Stimulated activated CD4-positive, alpha-beta T cell treated with anti-CD3 and anti-CD28 coated beads, TNF-alpha, amount 100 ng/mL, for 48 hours (primary cell): Measurements from ENCODE around the gene UNG.

Experiments used
- DNase-seq, 3 donors: peaks; one replicate each; pipeline ENCODE4 v3.0.0-alpha.2; 2020; ENCODE audit warnings: low read depth in 3 of 3

Gene UNG

DNA sequence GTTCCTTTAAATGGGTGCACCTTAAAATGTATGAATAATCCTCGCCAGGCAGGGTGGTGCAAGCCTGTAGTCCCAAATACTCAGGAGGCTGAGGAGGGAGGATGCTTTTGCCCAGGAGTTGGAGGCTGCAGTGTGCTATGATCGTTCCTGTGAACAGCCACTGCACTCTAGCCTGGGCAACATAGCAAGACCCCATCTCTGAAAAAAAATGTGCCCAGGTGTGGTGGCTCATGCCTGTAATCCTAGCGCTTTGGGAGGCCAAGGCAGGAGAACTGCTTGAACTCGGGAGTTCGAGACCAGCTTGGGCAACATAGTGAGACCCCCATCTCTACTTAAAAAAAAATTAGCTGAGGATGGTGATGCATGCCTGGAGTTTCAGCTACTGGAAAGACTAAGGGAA, 58.6 kb downstream of the UNG start:
- no peak for DNase-seq

DNA sequence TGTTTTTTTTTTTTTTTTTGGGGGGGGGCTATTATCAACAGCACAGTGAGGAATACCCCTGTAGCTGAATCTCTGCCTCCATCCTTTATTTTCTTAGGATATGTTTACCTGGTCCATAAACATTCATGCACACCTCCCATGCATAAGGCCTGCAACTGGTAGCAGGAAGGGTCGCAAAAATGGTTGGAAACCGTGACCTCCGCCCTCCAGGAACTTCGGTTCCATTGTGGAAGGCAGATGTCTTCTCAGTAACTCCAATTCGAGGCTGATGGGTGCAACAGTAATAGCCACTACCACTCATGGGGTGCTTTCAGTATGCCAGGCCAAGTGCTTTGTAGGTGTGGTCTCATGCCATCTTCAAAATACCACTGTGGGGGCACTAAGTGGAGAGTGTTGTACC, 59.2 kb downstream of the UNG start:
- DNase-seq = no peak

DNA sequence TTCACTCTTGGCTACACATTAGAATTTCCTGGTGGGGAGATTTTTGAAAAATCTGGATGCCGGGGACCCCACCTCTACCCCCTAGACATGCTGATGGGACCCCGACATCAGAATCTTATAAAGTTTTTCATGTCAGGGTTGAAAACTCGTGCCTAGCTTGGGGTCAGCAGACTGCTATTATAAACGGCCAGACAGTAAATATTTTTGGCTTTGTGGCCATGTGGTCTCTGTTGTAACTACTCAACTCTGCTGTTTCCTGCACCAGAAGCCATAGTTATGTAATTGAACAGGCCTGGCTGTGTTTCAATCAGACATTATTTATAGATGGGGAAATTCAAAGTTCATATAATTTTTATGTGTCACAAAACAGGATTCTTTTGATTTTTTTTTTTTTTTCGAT, 60.6 kb downstream of the UNG start:
- DNase-seq = no peak

DNA sequence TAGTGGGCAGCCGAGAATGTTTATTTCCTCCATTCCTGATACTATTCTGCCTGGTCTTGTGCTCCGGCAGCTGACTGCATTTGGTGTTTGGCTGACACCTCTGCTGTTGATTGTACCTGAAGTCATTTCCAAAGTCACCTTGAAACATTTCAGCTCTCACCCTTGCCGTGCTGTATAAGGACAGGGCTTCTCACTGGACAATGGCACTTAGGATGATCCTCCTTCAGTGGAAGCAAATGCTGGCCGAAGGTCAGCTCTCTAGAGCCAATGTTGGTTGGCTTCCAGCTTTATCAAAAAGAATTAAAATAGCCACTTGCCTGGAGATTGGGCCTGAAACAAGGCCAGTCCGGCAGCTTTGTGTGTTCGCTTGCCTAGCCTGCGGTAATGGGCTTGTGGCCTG, 63.0 kb downstream of the UNG start:
- DNase-seq = no peak
